Memory B cell (primary cell): Measurements from ENCODE around the gene RAB11FIP4.
A peak's percentile ranks its signal among the peaks of the same experiment; 100 is the strongest.

Experiments used
- ATAC-seq: fragments of 150-1000 bp; cut with Tn5 transposase; 2 replicates; pipeline ENCODE4 v1.10.0; 2021; ENCODE audit warnings: low read depth, mild to moderate bottlenecking, moderate library complexity
- DNase-seq, 2 donors: peaks; one replicate each; pipeline ENCODE4 v3.0.0; 2022; ENCODE audit warnings: low spot score in 2 of 2
- H3K27ac Mint-ChIP-seq: one replicate; pipeline ENCODE4 v1.8.0; 2022; ENCODE audit warnings: mild to moderate bottlenecking, moderate library complexity, mixed read lengths
- H3K27me3 Mint-ChIP-seq: one replicate; pipeline ENCODE4 v1.8.0; 2022; ENCODE audit warnings: mixed read lengths
- H3K36me3 Mint-ChIP-seq: one replicate; pipeline ENCODE4 v1.8.0; 2022; ENCODE audit warnings: mild to moderate bottlenecking, mixed read lengths
- H3K4me1 Mint-ChIP-seq: one replicate; pipeline ENCODE4 v1.8.0; 2022; ENCODE audit warnings: mixed read lengths
- H3K4me3 Mint-ChIP-seq: one replicate; pipeline ENCODE4 v1.8.0; 2022; ENCODE audit warnings: mild to moderate bottlenecking, moderate library complexity, mixed read lengths
- H3K9me3 Mint-ChIP-seq: one replicate; pipeline ENCODE4 v1.8.0; 2022; ENCODE audit warnings: mixed read lengths

The RAB11FIP4 gene

DNA sequence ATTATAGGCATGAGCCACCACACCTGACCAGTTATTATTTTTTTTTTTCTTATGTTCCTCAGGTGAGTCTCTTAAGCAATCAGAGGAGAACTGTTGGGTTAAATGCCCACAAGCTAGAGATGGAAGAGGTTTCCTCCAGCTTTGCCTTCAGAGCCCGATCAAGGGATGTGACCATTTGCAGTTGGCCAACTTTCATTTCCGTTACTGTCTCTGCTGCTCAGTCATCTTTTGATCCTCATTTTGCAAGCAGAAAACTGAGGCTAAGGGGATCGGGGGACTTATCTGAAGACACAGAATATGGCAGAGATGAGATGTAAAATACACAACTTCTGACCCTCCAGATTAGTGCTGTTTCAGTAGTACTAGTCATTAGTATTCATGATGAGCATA is 188.8 kb downstream of the RAB11FIP4 start:
- no peaks in the 10 kb centered on the region for H3K9me3 Mint-ChIP-seq
- DNase-seq (no peak), ATAC-seq (no peak)
- H3K36me3 Mint-ChIP-seq: no peaks in the 10 kb centered on the region
- no peak overlapping the region for H3K27ac Mint-ChIP-seq
- H3K4me1 Mint-ChIP-seq: peaks cover 15% of the 10 kb centered on the region
- H3K27me3 Mint-ChIP-seq: no peaks in the 10 kb centered on the region
- no peak overlapping the region for H3K4me3 Mint-ChIP-seq

GRCh38 chr17:31580706-31581490 is 189.4 kb downstream of the RAB11FIP4 start:
- H3K36me3 Mint-ChIP-seq: no peaks in the 10 kb centered on the region
- peak overlapping the region; percentile 32 for H3K27ac Mint-ChIP-seq
- ATAC-seq (no peak), DNase-seq (no peak)
- no peak overlapping the region for H3K4me3 Mint-ChIP-seq
- no peaks in the 10 kb centered on the region for H3K9me3 Mint-ChIP-seq
- H3K4me1 Mint-ChIP-seq: peaks cover 15% of the 10 kb centered on the region
- H3K27me3 Mint-ChIP-seq: no peaks in the 10 kb centered on the region

DNA sequence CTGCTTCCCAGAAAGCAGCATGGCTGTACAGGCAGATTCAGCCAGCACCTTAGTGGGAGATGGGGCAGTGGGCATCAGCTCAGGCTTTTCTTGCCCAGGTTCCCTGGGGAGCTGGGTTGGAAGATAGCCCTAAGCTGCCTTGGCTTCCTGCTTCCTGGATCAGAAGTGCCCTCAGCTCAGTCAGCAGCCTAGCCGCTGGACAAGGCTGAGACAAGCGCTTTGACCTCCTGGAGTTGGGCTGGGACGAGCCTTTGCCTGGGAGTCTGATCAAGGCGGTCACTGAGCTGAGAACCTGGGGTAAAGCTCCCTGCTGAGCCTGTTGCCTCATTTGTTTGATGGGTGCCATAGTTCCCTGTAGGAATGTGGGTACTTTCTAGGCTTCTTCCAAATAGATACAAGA is 190.0 kb downstream of the RAB11FIP4 start:
- ATAC-seq (no peak), DNase-seq (no peak)
- no peak overlapping the region for H3K27ac Mint-ChIP-seq
- H3K27me3 Mint-ChIP-seq: no peaks in the 10 kb centered on the region
- peaks cover 15% of the 10 kb centered on the region for H3K4me1 Mint-ChIP-seq
- no peak overlapping the region for H3K4me3 Mint-ChIP-seq
- H3K36me3 Mint-ChIP-seq: no peaks in the 10 kb centered on the region
- H3K9me3 Mint-ChIP-seq: no peaks in the 10 kb centered on the region

DNA sequence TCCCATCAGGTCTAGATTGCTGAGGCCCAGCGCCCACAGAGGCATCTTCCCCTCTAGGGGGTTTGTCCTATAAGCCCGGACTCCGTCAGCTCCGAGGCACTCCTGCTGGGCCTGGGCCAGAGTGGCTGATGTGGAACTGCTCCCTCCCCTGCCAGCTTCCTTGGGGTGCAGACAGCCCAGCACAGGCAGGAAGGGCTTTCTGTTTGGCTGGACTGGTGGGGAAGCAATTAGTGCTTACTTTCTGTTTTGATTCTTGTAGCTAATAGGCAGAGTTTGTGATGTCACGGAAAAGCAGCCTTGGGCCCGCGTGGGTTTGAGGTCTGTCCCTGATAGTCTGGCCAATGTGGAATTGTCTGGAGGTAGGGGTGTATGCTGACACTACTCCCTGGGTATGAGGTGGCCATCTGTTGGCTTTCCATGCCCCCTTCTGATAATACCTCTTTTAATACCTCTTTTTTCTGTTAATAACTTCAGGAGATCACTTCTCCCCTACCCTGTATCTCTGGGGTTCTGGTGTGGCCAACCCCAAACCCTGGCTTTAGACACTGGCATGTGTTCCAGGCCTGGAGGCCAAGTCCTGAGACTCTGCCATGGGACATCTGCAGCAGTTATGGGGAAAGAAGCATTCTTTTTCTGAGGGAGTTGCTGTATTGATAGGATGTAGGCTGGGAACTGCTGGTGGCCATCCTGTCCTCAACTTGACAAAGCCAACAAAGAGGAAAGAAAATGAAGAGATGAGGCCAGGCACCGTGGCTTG is 190.9 kb downstream of the RAB11FIP4 start:
- no peaks in the 10 kb centered on the region for H3K27me3 Mint-ChIP-seq
- DNase-seq: no peak
- peak overlapping the region; percentile 49 for H3K4me3 Mint-ChIP-seq

DNA sequence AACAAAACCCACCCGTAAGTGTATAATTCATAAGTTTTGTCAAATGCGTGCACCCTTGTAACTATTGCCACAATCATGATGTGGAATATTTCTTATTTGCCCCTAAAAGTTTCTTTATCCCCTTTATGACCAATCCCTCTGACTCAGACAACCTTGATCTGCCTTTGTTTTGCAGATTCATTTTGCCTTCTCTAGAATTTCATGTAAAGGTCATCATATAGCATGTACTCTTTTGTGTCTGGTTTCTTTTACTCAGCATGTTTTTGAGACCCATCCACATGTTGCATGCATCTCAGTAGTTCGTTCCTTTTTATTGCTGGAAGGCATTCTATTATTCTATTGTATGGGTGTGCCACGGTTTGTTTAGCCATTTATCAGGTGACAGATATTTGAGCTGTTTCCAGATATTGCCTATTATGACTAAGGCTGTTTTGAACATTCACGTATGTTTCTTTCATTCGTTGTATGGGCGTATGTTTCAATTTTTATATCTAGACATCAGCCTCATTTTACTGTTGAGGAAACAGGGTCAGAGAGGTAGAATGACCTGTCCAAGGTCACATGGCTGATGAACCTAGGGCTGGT is 192.4 kb downstream of the RAB11FIP4 start:
- no peaks in the 10 kb centered on the region for H3K27me3 Mint-ChIP-seq
- H3K4me3 Mint-ChIP-seq: no peak overlapping the region
- no peak overlapping the region for H3K27ac Mint-ChIP-seq
- DNase-seq (no peak), ATAC-seq (no peak)
- H3K36me3 Mint-ChIP-seq: no peaks in the 10 kb centered on the region
- no peaks in the 10 kb centered on the region for H3K9me3 Mint-ChIP-seq
- H3K4me1 Mint-ChIP-seq: peaks cover 15% of the 10 kb centered on the region

More for the DNA sequence above, 190.9 kb downstream of the RAB11FIP4 start:
- Mint-ChIP-seq H3K4me1 (peaks cover 15% of the 10 kb centered on the region), H3K36me3 (no peaks in the 10 kb centered on the region), H3K9me3 (no peaks in the 10 kb centered on the region), H3K27ac (peak overlapping the region; percentile 15)
- ATAC-seq: peak; percentile 76

DNA sequence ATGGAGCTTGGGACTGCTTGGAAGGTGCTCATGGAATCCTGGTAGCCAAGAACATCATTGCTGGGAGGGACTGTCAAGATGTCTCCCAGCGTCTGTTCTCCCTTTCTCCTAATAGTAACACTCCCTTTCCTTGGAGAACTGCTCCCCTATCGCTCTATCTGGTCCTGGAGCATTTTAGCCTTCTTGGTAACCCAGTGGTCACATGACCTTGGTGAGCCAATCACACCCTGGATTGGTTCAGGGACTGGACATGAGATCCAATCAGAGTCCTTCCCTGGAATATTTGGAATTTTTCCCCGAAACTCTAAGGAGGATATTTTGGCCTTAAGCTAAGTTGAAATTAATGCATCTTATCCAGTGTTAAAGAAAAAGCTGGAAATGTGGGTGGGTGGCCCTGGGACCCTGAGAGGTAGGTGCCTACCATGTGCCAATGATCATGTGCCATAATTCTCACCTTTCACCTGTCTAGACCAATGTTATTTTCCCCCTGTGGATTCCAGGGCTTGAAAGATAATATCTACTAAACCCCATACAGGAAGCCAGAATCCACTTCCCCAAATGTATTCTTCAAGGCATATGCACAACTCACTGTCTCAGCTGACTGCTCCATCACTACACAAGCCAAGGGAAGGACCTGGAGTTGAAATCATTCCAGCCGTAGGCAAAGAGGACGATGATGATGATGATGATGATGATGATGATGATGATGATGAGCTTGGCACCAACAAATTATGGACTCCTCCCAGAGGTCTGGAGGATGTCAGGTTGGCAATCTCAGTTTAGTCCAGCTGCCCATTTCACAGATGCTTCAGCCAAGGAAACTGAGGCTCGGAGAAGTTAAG is 193.2 kb downstream of the RAB11FIP4 start:
- no peak overlapping the region for H3K27ac Mint-ChIP-seq
- ATAC-seq (no peak), DNase-seq (no peak)
- no peaks in the 10 kb centered on the region for H3K36me3 Mint-ChIP-seq
- H3K4me1 Mint-ChIP-seq: peaks cover 15% of the 10 kb centered on the region
- H3K27me3 Mint-ChIP-seq: no peaks in the 10 kb centered on the region
- H3K4me3 Mint-ChIP-seq: no peak overlapping the region
- H3K9me3 Mint-ChIP-seq: no peaks in the 10 kb centered on the region

- Mint-ChIP-seq H3K4me3 (no peak overlapping the region), H3K27ac (no peak overlapping the region), H3K36me3 (no peaks in the 10 kb centered on the region), H3K27me3 (no peaks in the 10 kb centered on the region), H3K4me1 (peaks cover 15% of the 10 kb centered on the region), H3K9me3 (no peaks in the 10 kb centered on the region)
- DNase-seq: no peak
- no peak for ATAC-seq
Measured at GRCh38 chr17:31585280-31585630, 193.8 kb downstream of the RAB11FIP4 start.

- H3K4me1 Mint-ChIP-seq: peaks cover 10% of the 10 kb centered on the region
- H3K9me3 Mint-ChIP-seq: no peaks in the 10 kb centered on the region
- no peaks in the 10 kb centered on the region for H3K27me3 Mint-ChIP-seq
- no peak for DNase-seq
- no peak for ATAC-seq
- H3K4me3 Mint-ChIP-seq: no peak overlapping the region
- no peaks in the 10 kb centered on the region for H3K36me3 Mint-ChIP-seq
- no peak overlapping the region for H3K27ac Mint-ChIP-seq
Measured at GRCh38 chr17:31586946-31587345, 195.5 kb downstream of the RAB11FIP4 start.

- Mint-ChIP-seq H3K27ac (no peak overlapping the region), H3K27me3 (no peaks in the 10 kb centered on the region), H3K4me1 (peaks cover 5% of the 10 kb centered on the region), H3K4me3 (no peak overlapping the region), H3K9me3 (no peaks in the 10 kb centered on the region), H3K36me3 (no peaks in the 10 kb centered on the region)
- DNase-seq (no peak), ATAC-seq (no peak)
Measured at GRCh38 chr17:31587462-31587861, 196.0 kb downstream of the RAB11FIP4 start.
